Muscle layer of colon (tissue), 2 donors: Measurements from ENCODE around the gene CCDC178.

Experiments
- H3K27ac ChIP-seq: one replicate; pipeline ENCODE4 v1.7.0; 2013; ENCODE audit warnings: low read depth, mild to moderate bottlenecking, low read length, moderate library complexity
- H3K27me3 ChIP-seq, 2 donors: one replicate each; pipeline ENCODE4 v1.7.0; 2013; ENCODE audit warnings: low read length in 2 of 2, mild to moderate bottlenecking in 2 of 2; ENCODE audit not compliant: insufficient read depth in 2 of 2, control insufficient read depth in 1 of 2
- H3K36me3 ChIP-seq: one replicate; pipeline ENCODE4 v1.7.0; 2013; ENCODE audit warnings: mild to moderate bottlenecking, low read length; ENCODE audit not compliant: insufficient read depth
- H3K4me1 ChIP-seq: one replicate; pipeline ENCODE4 v1.7.0; 2013; ENCODE audit warnings: mild to moderate bottlenecking, low read length; ENCODE audit not compliant: insufficient read depth
- H3K4me3 ChIP-seq, 2 donors: one replicate each; pipeline ENCODE4 v1.7.0; 2013; ENCODE audit warnings: low read length in 2 of 2, low read depth in 1 of 2, mild to moderate bottlenecking in 1 of 2, moderate library complexity in 1 of 2
- H3K9ac ChIP-seq: one replicate; pipeline ENCODE4 v1.7.0; 2013; ENCODE audit warnings: low read length
- H3K9me3 ChIP-seq: one replicate; pipeline ENCODE4 v1.7.0; 2013; ENCODE audit warnings: mild to moderate bottlenecking, low read length
- donor health status: abdominal sarcoma.
- donor health status: Adenocarcinoma of cecum.

The CCDC178 gene

DNA sequence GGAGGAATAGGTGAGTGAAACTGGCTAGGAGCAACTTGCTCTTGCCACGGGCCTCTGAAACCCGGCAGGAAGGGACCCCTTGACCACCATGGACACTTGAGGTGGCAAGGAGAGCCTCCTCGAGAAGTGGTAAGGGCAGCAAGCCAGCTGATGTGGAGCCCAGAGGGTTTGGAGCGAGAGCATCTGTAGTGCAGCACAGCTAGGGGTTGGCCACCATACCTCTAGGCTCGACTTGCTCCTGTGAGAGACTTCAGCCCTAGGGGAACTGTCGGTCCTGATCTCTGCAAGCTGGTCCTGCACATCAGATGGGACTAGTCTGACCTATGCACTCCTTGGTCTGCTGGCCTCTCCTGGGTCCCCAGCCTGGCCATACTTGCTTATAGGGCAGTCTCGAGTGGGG is 158.4 kb downstream of the CCDC178 start:
- Histone ChIP-seq H3K9me3 (no peaks in the 10 kb centered on the region), H3K4me1 (no peaks in the 10 kb centered on the region), H3K4me3 (no peak overlapping the region), H3K9ac (no peak overlapping the region), H3K27ac (no peak overlapping the region), H3K27me3 (no peaks in the 10 kb centered on the region), H3K36me3 (no peaks in the 10 kb centered on the region)

GRCh38 chr18:33277431-33277830 is 163.1 kb downstream of the CCDC178 start:
- Histone ChIP-seq H3K27ac (no peak overlapping the region), H3K9ac (no peak overlapping the region), H3K4me1 (no peaks in the 10 kb centered on the region), H3K27me3 (no peaks in the 10 kb centered on the region), H3K36me3 (no peaks in the 10 kb centered on the region), H3K9me3 (no peaks in the 10 kb centered on the region), H3K4me3 (no peak overlapping the region)

GRCh38 chr18:33275843-33276242 is 164.7 kb downstream of the CCDC178 start:
- H3K27ac ChIP-seq: no peak overlapping the region
- H3K9me3 ChIP-seq: no peaks in the 10 kb centered on the region
- H3K27me3 ChIP-seq: no peaks in the 10 kb centered on the region
- no peaks in the 10 kb centered on the region for H3K36me3 ChIP-seq
- H3K4me1 ChIP-seq: no peaks in the 10 kb centered on the region
- no peak overlapping the region for H3K4me3 ChIP-seq
- H3K9ac ChIP-seq: no peak overlapping the region

GRCh38 chr18:33270297-33270696 is 170.2 kb downstream of the CCDC178 start:
- H3K27ac ChIP-seq: no peak overlapping the region
- H3K36me3 ChIP-seq: no peaks in the 10 kb centered on the region
- H3K4me3 ChIP-seq: no peak overlapping the region
- H3K9me3 ChIP-seq: no peaks in the 10 kb centered on the region
- H3K27me3 ChIP-seq: no peaks in the 10 kb centered on the region
- H3K4me1 ChIP-seq: no peaks in the 10 kb centered on the region
- no peak overlapping the region for H3K9ac ChIP-seq

DNA sequence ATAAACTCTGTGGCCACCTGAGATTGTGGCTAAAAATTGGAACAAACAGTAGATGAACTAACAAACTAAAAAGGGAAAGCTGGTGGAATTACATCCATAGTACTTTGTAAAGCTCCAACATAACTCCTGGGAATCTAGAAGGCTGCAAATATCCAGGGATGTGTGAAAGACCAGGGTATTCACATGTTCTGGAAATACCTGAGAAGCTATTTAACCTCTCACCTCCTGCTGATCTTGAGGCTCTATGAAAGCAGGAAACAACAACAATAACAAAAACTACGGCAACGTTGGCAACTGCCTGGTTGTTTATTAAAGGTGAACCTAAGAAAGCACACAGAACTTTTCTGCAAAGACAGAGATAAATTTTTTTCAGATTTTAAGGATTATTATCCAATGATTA is 171.3 kb downstream of the CCDC178 start:
- Histone ChIP-seq H3K9me3 (no peaks in the 10 kb centered on the region), H3K27ac (no peak overlapping the region), H3K4me1 (no peaks in the 10 kb centered on the region), H3K9ac (no peak overlapping the region), H3K27me3 (no peaks in the 10 kb centered on the region), H3K4me3 (no peak overlapping the region), H3K36me3 (no peaks in the 10 kb centered on the region)

DNA sequence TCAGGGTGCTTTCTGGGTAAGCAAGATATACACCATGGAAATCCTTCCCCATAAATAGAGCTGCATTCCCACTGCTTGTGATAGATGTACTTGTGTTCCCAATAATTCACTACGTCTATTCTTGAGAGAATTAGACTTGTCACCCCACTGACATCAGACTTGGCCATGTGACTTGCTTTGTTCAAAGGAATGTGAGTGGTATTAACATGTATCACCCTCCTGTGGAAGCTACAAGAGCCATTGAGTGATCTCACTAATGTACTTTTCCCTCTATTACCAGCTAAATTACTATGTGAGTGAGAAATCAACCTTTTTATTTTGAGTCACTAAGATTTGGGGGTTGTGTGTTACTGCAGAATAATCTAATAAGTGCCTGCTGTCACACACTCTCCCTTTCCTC is 176.0 kb downstream of the CCDC178 start:
- H3K9me3 ChIP-seq: no peaks in the 10 kb centered on the region
- H3K4me1 ChIP-seq: no peaks in the 10 kb centered on the region
- no peaks in the 10 kb centered on the region for H3K27me3 ChIP-seq
- H3K4me3 ChIP-seq: no peak overlapping the region
- H3K9ac ChIP-seq: no peak overlapping the region
- no peak overlapping the region for H3K27ac ChIP-seq
- H3K36me3 ChIP-seq: no peaks in the 10 kb centered on the region

- H3K4me1 ChIP-seq: no peaks in the 10 kb centered on the region
- H3K9ac ChIP-seq: no peak overlapping the region
- H3K27me3 ChIP-seq: no peaks in the 10 kb centered on the region
- H3K36me3 ChIP-seq: no peaks in the 10 kb centered on the region
- H3K27ac ChIP-seq: no peak overlapping the region
- no peak overlapping the region for H3K4me3 ChIP-seq
- peaks cover 3% of the 10 kb centered on the region for H3K9me3 ChIP-seq
Measured at GRCh38 chr18:33239298-33239697, 201.2 kb downstream of the CCDC178 start.

- Histone ChIP-seq H3K9ac (no peak overlapping the region), H3K9me3 (no peaks in the 10 kb centered on the region), H3K27me3 (no peaks in the 10 kb centered on the region), H3K4me1 (no peaks in the 10 kb centered on the region), H3K4me3 (no peak overlapping the region), H3K27ac (no peak overlapping the region), H3K36me3 (no peaks in the 10 kb centered on the region)
Measured at GRCh38 chr18:33232318-33232626, 208.2 kb downstream of the CCDC178 start.

DNA sequence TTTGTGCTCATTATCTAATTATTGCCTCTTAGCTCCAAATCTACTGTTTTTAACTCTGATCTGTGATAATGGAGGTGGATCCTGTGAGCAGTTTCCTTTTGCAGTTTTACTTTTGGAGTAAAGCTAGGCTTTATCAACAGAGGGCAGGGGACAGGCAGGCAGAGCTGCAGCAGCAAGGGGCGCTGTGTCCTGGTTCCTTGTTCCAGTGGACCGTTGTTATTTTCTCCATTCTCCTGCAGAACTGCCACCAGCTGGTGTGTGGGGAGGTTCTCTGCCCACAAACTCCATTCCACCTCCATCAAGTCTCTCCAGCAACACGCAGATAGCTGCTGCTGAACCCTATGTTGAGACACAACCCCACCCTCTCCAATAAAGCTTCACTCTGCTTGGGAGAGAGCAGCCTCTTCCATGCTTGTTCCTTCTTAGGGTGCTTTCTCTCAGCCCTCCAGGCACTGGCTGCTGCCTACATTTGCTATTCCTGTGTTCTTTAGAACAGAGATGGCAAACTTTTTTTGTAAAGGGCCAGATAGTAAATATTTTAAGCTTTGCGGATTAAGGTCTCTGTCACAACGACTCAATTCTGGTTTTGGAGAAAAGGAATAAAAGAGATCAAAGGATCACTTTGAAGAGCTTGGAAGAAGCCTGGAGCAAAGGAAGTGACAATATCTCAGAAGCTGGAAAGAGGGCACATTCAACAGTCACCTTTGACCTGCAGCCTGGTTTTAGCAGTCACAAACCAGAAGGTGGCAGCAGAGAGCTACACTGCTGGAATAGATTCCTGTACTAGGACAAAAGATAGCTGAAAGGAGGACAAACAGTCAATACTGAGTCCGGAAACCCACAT is 208.8 kb downstream of the CCDC178 start:
- Histone ChIP-seq H3K36me3 (no peaks in the 10 kb centered on the region), H3K9me3 (no peaks in the 10 kb centered on the region), H3K4me1 (no peaks in the 10 kb centered on the region), H3K4me3 (no peak overlapping the region), H3K9ac (no peak overlapping the region), H3K27ac (no peak overlapping the region), H3K27me3 (no peaks in the 10 kb centered on the region)

- Histone ChIP-seq H3K27ac (no peak overlapping the region), H3K4me1 (no peaks in the 10 kb centered on the region), H3K4me3 (no peak overlapping the region), H3K36me3 (no peaks in the 10 kb centered on the region), H3K9ac (no peak overlapping the region), H3K9me3 (no peaks in the 10 kb centered on the region), H3K27me3 (no peaks in the 10 kb centered on the region)
Measured at GRCh38 chr18:33212363-33212762, 228.2 kb downstream of the CCDC178 start.

DNA sequence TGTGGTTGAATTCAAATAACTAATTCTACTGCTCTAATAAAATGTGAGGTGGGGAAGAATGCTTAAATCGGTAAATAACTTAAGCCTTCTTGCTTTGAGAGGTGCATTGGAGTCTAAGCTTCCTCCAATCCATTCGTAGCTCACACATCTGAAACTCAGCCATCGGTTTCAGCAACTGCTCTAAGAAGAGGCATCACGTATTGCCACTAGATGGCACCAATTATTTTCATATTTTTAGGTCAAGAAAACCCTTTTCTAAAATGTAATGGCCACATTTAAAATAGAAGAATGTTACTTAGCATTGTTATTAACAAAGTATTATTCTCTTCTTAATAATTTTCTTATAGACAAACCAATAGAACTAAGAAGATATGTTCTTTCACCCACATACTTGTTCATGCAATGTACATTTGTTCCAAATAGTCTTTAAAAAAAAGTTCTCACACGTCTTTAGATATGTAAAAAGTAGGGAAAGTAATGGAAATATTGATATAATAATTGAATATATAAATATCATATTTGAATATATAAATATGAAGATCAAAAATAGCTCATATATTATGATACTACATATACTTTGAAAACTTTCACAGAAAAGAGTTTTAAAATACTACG is 229.8 kb downstream of the CCDC178 start:
- no peaks in the 10 kb centered on the region for H3K4me1 ChIP-seq
- H3K27ac ChIP-seq: no peak overlapping the region
- no peak overlapping the region for H3K9ac ChIP-seq
- H3K4me3 ChIP-seq: no peak overlapping the region
- H3K9me3 ChIP-seq: no peaks in the 10 kb centered on the region
- no peaks in the 10 kb centered on the region for H3K27me3 ChIP-seq
- H3K36me3 ChIP-seq: no peaks in the 10 kb centered on the region

DNA sequence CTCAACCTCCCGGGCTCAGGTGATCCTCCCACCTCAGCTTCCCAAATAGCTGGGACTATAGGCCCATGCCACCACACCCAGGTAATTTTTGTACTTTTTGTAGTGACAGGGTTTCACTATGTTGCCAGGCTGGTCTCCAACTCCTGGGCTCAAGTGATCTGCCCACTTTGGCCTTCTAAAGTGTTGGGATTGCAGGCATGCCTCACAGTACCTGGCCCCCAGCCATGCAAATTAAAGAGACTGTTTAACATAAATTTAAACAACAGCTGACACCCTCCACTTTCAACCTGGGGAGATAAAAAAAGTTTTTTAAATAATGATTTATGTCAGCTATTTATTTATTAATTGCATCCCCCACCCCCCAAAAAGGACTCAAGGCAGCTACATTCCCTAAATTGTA is 234.7 kb downstream of the CCDC178 start:
- Histone ChIP-seq H3K9me3 (no peaks in the 10 kb centered on the region), H3K9ac (no peak overlapping the region), H3K4me1 (no peaks in the 10 kb centered on the region), H3K27me3 (no peaks in the 10 kb centered on the region), H3K36me3 (no peaks in the 10 kb centered on the region), H3K4me3 (no peak overlapping the region), H3K27ac (no peak overlapping the region)
